Cardiac muscle cell (in vitro differentiated cells and primary cell): ENCODE measurements around the gene CHIT1. TPM values are rescaled to one million over a fixed set of nuclear protein-coding genes. Genes with fewer than 3 reads are reported as not detected.

ENCODE experiments used
- DNase-seq, 2 donors: peaks; one replicate each; pipeline versions ENCODE4 v3.0.0 to v3.0.0-alpha.2; 2010 to 2017; ENCODE audit warnings: low read depth in 1 of 2, low spot score in 1 of 2
- H3K27ac ChIP-seq: fragments of 200-600 bp; sonication (generic); 2 replicates; pipeline ENCODE4 v1.5.1; 2016
- H3K27me3 ChIP-seq: fragments of 200-600 bp; sonication (generic); 2 replicates; pipeline ENCODE4 v1.6.0; 2016; ENCODE audit warnings: control low read depth
- H3K36me3 ChIP-seq: fragments of 200-600 bp; sonication (generic); 2 replicates; pipeline ENCODE4 v1.5.1; 2016; ENCODE audit warnings: control low read depth
- H3K4me1 ChIP-seq: fragments of 200-600 bp; sonication (generic); 2 replicates; pipeline ENCODE4 v1.8.1; 2017; ENCODE audit warnings: low read depth, mild to moderate bottlenecking, mixed run types
- H3K4me3 ChIP-seq: fragments of 200-600 bp; sonication (generic); 2 replicates; pipeline ENCODE4 v1.5.1; 2016; ENCODE audit warnings: mild to moderate bottlenecking
- H3K9me3 ChIP-seq: fragments of 200-600 bp; sonication (generic); 2 replicates; pipeline ENCODE4 v1.5.1; 2017; ENCODE audit warnings: low read depth, mild to moderate bottlenecking, control low read depth
- CTCF ChIP-seq: IDR thresholded peaks from 2 replicates; pipeline ENCODE4 v1.5.1; 2012; ENCODE audit warnings: low read depth, mild to moderate bottlenecking, low read length
- polyA plus RNA-seq: library from polyadenylated mRNA; unstranded; fragments of >200 nt; fragmentation: Nextera tagmentation; extraction: Ambion mirVana; gene quantifications from 2 replicates; pipeline ENCODE4 v1.2.1, GENCODE V29; 2016
- total RNA-seq: library from RNA; depleted of rRNA; stranded (reverse); fragments of >200 nt; gene quantifications from 2 replicates; pipeline ENCODE4 v1.2.3, GENCODE V29; 2016

Gene CHIT1
- 0.03 TPM in 1 of 2 replicates, not detected in the other for total RNA-seq
- not detected in 2 replicates for polyA plus RNA-seq

GRCh38 chr1:203229471-203230135 lies at the start of gene CHIT1:
CHIT1 (minus strand) TSS chr1:203229673; CDS start chr1:203229636, 37 bp downstream.
- Histone ChIP-seq H3K27me3 (peaks cover 29% of the 10 kb centered on the region), H3K9me3 (no peaks in the 10 kb centered on the region), H3K4me3 (no peak within 1 kb of the TSS), H3K4me1 (no peaks in the 10 kb centered on the region), H3K36me3 (no peaks in the 10 kb centered on the region), H3K27ac (no peak within 1 kb of the TSS)
- no peak for TF ChIP-seq CTCF
- no peak for DNase-seq

GRCh38 chr1:203278885-203279406 lies 49.5 kb upstream of the CHIT1 start:
- Histone ChIP-seq H3K4me1 (peaks cover 62% of the 10 kb centered on the region), H3K9me3 (no peaks in the 10 kb centered on the region), H3K27ac (peak overlapping the region; percentile 90), H3K27me3 (no peaks in the 10 kb centered on the region), H3K4me3 (no peak overlapping the region), H3K36me3 (no peaks in the 10 kb centered on the region)
- DNase-seq: no peak
- TF ChIP-seq CTCF: no peak

- no peak overlapping the region for H3K4me3 ChIP-seq
- H3K27ac ChIP-seq: peak overlapping the region; percentile 90
- peak; percentile 79 to 91 for DNase-seq
Observed at GRCh38 chr1:203278082-203278884, 48.8 kb upstream of the CHIT1 start.

GRCh38 chr1:203276916-203277545 lies 47.6 kb upstream of the CHIT1 start:
- no peak for DNase-seq
- Histone ChIP-seq H3K9me3 (no peaks in the 10 kb centered on the region), H3K27ac (peak overlapping the region; percentile 90), H3K36me3 (no peaks in the 10 kb centered on the region), H3K4me3 (no peak overlapping the region), H3K27me3 (no peaks in the 10 kb centered on the region), H3K4me1 (peaks cover 51% of the 10 kb centered on the region)
- no peak for TF ChIP-seq CTCF

More at GRCh38 chr1:203278082-203278884, 48.8 kb upstream of the CHIT1 start:
- no peak for TF ChIP-seq CTCF
- Histone ChIP-seq H3K9me3 (no peaks in the 10 kb centered on the region), H3K27me3 (no peaks in the 10 kb centered on the region), H3K4me1 (peaks cover 62% of the 10 kb centered on the region), H3K36me3 (no peaks in the 10 kb centered on the region)

GRCh38 chr1:203276408-203276807 lies 46.9 kb upstream of the CHIT1 start:
- Histone ChIP-seq H3K27me3 (no peaks in the 10 kb centered on the region), H3K4me3 (no peak overlapping the region), H3K36me3 (no peaks in the 10 kb centered on the region), H3K9me3 (no peaks in the 10 kb centered on the region), H3K27ac (no peak overlapping the region), H3K4me1 (peaks cover 45% of the 10 kb centered on the region)
- no peak for TF ChIP-seq CTCF
- DNase-seq: no peak
